NB4 (cell line): Measurements from ENCODE around the gene SLC27A6.
"Not testable (repeated sequence)": the region's sequence is repeated elsewhere in the genome, so short reads cannot be mapped to it uniquely, and the experiment has no call there.

Source experiments
- CTCF ChIP-seq: IDR thresholded peaks from one replicate; pipeline ENCODE4 v1.5.1; 2012; ENCODE audit warnings: low read depth, low read length
- POLR2A ChIP-seq: IDR thresholded peaks from 2 replicates; pipeline ENCODE4 v1.6.1; 2011; ENCODE audit warnings: mild to moderate bottlenecking; ENCODE audit not compliant: insufficient read length; ENCODE audit errors: extremely low read depth
- TF ChIP-seq, protein P1 (sequence below): IDR thresholded peaks from 2 replicates; pipeline ENCODE4 v1.6.1; 2011; ENCODE audit warnings: low read depth, low read length

- TF ChIP-seq CTCF, POLR2A: not testable (repeated sequence)
- TF ChIP-seq, protein P1, sequence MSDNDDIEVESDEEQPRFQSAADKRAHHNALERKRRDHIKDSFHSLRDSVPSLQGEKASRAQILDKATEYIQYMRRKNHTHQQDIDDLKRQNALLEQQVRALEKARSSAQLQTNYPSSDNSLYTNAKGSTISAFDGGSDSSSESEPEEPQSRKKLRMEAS: not testable (repeated sequence)
Measured at GRCh38 chr5:128932232-128932631, 33.1 kb upstream of the SLC27A6 start.
